Stimulated activated CD4-positive, alpha-beta T cell treated with anti-CD3 and anti-CD28 coated beads, Interleukin-15, amount 100 ng/mL, for 1 hour (primary cell): ENCODE data around the gene RSAD1.
"Not testable (repeated sequence)": the region's sequence is repeated elsewhere in the genome, so short reads cannot be mapped to it uniquely, and the experiment has no call there.

Experiments used
- DNase-seq, 2 donors: peaks; one replicate each; pipeline ENCODE4 v3.0.0-alpha.2; 2020; ENCODE audit warnings: low read depth in 1 of 2, low spot score in 1 of 2

RSAD1 gene

DNA sequence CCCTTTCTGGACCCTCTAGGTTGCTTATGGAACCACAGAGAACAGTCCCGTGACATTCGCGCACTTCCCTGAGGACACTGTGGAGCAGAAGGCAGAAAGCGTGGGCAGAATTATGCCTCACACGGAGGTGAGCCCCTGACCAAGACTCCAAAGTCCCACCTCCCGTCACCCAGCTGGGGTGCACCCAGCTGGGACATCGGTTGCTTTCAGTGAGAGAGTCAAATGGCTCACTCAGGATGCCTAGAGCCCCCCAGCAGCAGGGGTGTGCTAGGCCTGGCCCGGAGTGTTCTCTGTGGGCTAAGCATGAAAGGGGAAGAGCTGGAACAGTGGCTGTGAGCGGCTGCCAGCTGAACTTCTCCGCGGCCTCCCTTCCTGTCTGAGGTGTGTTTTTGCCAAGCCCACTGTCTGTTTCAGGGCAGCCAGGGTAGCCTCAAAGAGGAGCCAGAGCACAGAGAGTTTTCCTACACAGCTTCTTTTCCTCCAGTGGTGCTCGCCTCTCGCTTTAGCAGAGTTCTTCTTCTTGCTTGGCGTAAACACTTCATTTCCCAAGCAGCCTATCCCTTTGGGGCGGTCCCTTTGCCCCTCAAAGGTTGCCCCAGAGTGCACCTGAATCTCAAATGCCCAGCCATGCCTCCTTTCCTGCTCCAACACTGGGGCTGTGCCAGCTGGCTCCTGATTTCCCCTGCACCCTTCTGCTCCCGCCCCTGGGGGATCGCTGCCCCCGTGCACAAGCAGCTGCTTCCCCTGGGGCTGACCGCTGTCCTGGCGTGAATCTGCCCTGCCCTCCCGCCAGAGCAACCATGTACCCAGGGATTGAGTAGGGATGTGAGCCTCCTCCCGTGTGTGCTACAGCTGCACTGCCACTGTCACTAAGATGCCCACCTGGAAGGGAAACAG is 7.4 kb upstream of the RSAD1 start:
- no peak for DNase-seq

DNA sequence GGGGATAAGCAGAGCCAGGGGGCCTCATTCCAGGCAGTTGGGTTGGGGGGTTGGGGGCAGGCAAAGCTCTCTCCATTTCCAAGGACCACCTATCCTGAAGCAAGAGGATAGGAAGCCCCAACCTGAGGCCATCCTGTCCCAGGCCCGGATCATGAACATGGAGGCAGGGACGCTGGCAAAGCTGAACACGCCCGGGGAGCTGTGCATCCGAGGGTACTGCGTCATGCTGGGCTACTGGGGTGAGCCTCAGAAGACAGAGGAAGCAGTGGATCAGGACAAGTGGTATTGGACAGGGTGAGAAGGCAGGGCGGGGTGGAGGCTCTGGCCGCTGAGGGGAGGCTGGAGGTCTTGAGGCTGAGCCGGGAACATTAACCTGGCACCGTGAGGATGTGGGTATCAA is 6.4 kb upstream of the RSAD1 start:
- DNase-seq, result no peak

DNA sequence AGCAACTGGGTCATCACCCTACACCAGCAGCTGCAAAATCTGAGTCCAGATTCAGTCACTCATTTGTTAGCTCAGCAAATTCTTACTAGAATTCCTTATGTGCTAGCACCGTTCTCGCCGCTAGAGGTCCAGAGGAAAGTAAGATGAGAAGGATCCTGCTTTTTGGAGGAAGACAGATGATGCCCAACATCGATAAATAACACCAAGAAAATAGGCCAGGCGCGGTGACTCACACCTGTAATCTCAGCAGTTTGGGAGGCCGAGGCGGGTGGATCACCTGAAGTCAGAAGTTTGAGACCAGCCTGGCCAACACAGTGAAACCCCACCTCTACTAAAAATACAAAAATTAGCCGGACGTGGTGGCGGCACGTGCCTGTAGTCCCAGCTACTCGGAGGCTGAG is 5.9 kb upstream of the RSAD1 start:
- DNase-seq, result not testable (repeated sequence)

DNA sequence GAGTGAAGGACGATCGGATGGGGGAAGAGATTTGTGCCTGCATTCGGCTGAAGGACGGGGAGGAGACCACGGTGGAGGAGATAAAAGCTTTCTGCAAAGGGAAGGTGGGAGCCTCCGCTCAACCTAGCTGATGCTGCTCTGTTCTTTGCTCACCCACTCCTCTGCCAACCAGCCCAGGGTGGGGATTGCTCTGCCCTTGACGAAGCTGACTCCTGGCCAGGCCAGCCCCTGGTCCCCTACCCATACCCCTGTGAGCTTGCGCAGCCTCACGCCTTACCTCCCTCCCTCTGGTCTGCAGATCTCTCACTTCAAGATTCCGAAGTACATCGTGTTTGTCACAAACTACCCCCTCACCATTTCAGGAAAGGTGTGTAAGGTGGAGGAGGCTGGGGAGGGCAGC is 4.8 kb upstream of the RSAD1 start:
- no peak for DNase-seq

DNA sequence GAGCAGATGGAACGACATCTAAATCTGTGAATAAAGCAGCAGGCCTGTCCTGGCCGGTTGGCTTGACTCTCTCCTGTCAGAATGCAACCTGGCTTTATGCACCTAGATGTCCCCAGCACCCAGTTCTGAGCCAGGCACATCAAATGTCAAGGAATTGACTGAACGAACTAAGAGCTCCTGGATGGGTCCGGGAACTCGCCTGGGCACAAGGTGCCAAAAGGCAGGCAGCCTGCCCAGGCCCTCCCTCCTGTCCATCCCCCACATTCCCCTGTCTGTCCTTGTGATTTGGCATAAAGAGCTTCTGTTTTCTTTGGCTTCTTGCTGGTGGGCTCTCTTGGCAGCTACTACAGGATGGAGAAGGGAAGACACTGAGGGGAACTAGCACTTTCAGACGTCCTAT is 4.1 kb upstream of the RSAD1 start:
- DNase-seq, result no peak

DNA sequence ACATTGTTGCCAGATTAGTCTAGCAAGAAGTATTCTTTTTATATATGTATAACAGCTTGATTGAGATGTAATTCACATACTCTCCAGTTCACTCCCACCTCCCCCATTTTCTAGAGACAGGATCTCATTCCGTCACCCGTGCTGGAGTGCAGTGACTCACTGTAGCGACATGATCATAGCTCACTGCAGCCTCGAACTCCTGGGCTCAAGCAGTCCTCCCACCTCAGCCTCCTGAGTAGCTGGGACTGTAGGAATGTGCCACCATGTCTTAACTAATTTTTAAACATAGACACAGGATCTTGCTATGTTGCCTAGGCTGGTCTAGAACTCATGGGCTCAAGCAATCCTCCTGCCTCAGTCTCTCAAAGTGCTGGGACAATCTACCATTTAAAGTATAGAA is 3.3 kb upstream of the RSAD1 start:
- no peak for DNase-seq

DNA sequence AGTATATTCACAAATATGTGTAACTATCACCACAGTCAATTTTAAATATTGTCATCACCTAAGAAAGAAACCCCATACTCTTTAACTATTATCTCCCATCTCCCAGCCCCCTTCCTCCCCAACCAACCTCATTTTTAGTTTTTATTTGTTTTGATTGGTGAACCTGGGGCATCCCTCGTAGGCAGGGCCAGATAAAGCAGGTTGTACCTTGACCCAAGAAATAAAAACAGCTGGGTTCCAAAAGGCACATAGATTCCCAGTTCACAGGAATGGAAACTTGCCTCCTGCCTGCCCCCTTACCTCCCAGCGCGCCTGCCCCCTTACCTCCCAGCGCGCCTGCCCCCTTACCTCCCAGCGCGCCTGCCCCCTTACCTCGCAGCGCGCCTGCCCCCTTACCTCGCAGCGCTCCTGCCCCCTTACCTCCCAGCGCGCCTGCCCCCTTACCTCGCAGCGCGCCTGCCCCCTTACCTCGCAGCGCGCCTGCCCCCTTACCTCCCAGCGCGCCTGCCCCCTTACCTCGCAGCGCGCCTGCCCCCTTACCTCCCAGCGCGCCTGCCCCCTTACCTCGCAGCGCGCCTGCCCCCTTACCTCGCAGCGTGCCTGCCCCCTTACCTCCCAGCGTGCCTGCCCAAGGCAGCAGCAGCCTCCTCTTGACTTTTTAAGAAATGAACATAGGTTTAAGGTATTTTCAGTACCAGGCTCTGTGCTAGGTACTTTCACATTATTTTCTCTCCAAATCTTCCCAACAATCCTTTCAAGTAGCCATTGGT is 2.7 kb upstream of the RSAD1 start:
- not testable (repeated sequence) for DNase-seq

DNA sequence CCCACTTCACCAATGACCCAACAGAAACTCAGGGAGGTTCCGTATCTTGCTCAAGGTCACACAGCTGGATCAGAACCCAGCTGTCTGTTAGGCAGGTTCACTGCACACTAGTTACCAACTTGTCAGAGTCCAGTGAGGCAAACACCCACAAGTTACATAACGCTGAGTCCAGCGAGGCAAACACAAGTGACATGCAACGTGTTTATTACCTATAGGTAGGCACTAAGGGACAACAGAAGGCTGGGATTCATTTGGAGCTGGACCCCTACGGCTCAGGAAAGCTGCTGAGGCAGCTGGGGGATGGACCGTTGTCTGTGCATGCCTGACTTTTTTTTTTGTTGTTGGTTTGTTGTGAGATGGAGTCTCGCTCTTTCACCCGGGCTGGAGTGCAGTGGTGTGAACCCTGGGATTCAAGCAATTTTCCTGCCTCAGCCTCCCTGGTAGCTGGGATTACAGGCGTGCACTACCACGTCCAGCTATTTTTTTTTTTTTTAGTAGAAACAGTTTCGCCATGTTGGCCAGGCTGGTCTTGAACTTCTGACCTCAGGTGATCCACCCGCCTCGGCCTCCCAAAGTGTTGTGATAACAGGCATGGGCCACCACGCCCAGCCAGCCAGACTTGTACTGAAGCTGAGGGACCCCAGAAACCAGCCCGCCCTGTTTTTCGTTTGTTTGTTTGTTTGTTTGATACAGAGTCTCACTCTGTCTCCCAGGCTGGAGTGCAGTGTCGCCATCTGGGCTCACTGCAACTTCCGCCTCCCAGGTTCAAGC is 1.9 kb upstream of the RSAD1 start:
- DNase-seq, result no peak

DNA sequence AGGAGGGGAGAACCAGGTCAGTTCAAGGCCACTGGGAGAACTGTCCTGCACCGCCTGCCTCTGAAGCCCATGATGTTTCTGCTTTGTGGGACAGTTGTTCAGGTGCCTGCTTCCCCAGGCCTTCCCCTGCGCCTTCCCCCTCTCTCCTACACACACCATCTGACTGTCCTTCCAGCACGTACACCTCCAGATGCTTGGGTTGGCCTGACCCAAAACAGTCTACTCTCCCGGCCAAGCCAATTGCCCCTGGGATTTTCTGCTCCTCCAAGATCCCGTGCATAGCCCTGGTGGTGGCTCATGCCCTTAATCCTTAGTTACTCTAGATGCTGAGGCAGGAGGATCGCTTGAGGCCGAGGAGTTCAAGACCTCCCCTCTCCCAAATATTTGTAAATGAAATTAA is 684 bp upstream of the RSAD1 start:
- DNase-seq, result no peak

DNA sequence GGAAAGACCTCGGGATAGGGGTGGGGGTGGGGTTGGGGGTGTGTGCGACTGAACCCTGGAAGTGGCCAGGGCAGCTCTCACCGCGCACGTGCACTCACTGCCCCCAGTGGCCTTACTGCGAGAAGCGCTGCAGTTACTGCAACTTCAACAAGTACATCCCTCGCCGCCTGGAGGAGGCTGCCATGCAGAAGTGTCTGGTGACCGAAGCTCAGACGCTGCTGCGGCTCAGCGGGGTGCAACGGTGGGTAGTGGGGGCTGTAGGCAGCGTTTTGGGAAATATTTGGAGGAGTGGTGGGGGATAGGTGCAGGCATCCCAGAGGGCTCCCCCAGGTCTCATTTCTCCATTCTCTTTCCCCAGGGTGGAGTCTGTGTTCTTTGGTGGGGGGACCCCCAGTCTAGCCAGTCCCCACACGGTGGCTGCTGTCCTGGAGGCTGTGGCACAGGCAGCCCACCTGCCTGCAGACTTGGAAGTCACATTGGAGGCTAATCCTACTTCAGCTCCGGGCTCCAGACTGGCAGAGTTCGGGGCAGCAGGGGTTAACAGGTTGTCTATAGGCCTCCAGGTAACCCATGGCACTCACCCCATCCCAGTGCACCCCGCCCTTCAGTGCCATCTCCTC is 972 bp downstream of the RSAD1 start:
- peak; percentile 33 to 47 for DNase-seq

DNA sequence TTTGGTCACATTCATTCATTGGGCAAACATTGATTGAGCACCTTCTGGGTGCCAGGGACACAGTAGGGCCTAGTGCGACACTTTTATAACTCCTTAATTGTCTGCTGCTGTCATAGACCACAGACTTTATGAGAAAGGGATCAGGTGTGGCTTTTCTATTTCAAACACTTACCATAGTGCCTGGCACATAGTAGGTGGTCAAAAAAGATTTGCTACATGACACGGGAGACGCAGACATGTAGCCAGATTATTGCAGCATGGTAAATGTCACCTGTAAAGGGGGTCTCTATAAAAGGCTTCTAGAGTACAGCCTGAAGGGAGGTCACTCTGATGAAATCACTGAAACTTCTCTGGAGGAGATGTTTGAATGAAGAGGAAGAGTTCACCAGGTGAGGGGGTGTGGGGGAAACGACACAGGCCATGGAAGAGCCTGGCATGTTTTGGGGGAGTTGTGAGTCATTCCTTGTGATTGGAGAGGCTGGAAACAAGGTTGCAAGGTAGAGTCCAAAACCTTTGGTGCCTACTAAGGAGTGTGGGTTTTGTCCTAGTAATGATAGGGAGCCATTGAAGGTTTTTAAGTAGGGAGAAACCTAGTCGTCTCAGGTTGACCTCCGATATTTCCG is 1.6 kb downstream of the RSAD1 start:
- DNase-seq, result no peak

DNA sequence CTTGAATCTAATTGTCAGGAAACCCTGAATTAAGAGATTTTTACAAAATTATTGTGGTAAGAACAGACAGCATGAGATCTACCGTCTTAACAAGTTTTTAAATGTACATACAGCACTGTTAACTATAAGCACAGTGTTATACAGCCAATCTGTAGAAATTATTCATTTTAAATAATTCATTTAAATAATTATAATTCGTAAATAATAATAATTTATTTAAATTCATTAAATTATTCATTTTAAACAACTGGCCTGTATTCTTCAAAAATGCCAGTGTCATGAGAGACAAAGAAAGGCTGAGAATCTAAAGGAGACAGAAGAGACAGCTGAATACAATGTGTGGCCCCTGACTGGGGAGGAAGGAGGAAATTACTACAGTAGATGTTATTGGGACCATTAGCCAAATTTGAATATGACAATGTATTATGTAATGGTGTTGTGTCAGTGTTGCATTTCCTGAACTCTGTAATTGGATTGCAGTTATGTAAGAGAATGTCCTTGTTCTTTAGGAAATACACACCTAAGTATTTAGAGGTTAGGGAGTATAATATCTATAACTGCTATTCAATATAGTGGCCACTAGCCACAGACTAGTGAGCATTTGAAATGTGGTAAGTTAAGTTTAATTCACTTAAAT is 2.3 kb downstream of the RSAD1 start:
- no peak for DNase-seq

DNA sequence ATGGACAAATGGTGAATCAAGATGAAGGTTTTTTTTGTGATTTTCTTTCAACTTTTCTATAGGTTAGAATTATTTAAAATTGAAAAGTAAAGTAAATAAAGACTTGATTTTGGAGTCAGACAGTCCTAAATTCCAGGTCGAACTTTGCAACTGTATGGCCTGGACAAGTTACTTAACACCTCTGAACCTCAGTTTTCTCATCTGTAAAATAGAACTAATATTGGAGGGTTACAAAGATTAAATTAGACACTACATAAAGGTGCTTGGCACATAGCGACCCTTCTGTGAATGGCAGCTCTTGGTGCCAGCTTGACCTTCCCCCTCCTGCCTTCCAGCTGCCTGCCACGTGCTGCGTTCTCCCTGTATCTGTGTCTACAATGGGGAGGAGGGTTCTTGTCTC is 3.0 kb downstream of the RSAD1 start:
- DNase-seq, result no peak

DNA sequence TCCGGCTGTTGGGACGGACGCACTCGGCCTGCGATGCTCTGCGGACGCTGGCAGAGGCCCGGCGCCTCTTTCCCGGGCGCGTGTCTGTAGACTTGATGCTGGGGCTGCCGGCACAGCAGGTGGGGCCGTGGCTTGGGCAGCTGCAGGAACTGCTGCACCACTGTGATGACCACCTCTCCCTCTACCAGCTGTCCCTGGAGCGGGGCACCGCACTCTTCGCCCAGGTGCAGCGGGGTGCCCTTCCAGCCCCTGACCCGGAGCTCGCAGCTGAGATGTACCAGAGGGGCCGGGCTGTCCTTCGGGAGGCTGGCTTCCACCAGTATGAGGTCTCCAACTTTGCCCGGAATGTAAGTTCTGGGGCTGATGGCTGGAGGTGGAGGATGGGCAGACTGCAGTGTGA is 3.5 kb downstream of the RSAD1 start:
- no peak for DNase-seq

DNA sequence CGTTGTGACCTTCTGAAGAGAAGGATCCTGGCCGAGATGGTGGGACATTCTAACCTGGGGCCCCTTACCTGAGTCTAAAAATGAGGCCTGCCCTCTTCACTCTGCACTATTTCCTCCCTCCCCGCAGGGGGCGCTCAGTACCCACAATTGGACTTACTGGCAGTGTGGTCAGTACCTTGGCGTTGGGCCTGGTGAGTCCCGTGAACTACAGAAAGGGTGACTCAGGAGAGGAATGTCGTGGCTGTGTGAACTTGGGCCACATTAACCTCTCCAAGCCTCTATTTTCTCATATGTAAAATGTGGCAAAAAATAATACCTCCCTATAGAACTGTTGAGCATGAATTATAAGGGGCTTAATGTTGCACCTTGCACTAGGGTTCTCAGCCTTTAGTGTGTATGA is 3.9 kb downstream of the RSAD1 start:
- peak; percentile 40 to 60 for DNase-seq

DNA sequence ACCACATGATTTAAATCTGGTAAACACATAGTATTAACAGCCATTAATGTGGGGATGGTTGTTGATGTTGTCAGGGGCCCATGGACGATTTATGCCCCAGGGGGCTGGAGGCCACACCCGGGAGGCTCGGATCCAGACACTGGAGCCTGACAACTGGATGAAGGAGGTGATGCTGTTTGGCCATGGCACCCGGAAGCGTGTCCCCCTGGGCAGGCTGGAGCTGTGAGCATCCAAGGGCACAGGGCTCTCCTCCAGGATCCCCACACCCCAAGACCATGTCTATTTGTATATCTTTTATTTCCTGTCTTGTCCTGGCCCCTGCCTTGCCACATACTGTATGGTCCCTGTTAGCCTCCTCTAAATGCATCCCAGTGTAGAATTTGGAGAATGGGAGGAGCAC is 4.6 kb downstream of the RSAD1 start:
- no peak for DNase-seq

DNA sequence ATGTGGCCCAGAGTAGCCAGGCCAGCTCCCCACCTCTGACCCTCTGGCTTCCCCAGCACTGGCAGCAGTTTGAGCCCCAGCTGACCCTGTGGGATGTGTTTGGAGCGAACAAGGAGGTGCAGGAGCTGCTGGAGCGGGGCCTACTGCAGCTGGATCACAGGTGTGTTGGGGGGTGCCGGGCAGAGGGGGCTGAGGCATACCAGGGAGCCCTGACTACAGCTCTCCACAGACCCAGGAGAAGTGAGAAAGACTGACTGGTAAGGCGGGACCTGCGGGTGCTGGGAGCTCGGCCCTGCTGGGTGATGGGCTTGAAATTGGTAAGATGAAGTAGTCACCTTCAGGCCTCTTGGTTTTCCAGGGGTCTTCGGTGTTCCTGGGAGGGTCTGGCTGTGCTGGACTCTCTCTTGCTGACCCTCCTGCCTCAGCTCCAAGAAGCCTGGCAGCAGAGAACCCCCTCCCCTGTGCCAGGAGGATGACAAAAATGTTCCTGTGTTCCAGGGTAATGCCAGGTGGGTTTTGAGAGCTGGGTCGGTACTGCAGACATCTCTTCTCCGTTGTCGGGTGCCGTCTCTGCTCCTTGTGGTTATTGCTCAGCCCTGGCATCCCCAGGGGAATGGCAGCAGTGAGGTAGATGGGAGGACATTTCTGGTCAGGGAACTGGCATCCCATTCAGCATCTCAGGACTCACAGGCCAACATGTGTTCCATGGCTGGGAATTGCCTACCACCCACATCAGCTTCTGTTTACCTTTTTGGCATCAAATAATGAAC is 5.9 kb downstream of the RSAD1 start:
- no peak for DNase-seq

DNA sequence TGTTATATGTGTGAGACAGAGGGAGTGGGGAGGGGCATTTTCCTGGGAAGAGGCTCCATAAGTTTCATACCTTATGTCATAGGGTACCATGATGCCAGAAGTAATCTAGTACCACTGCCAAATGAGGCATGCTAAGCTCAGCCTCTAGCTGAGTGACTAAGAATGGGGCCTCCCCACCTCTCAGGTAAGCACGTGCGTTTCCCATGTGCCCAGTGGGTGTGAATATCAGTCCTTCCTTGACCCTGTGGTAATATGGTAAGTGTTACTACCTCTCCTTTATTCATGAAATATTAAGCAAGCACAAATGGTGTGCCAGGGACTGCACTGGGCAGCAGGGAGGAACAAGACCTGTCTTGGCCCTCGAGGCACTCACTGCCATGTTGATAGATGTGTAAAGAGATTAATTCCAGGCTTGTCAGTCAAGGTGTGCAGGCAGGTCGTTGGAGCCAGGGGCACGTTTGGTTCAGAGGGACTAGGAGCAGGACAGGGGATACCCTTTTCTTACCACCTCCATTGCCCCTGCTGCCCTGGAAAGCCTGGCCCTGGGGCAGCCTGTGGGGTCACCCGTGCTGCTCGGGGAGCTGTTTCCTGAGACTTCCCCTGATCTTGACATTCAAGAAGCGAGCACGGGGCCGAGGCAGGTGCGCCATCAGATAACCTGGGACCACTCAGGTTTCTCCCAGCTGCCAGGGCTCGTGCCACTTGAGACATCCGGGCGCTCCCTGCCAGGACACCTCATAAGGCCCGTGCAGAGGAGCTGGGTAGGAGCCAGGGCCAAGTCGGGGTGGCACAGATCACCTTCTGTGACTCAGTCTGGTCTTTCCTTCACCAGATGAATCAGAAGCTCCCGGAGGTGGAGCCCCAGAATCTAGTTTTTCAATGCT is 8.8 kb downstream of the RSAD1 start:
- no peak for DNase-seq

DNA sequence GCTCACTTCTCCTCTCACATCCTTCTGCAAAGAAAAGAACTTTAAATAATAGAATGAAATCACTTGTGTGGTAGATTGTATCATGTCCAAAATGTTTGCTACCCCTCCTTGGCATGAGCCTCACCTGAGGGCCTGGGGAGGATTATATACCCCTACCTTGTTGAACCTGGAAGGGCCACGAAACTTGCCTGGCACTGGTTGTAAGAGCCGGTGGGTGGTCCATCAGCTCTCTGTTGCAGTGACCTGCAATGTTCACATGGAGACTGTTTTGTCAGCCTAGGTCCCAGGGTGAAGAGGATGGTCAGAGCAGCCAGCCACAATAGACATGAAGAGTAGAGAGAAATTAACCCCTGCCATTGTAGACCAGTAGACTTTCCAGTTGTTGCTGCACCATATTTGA is 10.2 kb downstream of the RSAD1 start:
- no peak for DNase-seq
